Left ventricle myocardium inferior (tissue), 1 donor: Measurements from ENCODE around the gene BCAS1. TPM values are rescaled to one million over a fixed set of nuclear protein-coding genes. Genes with fewer than 3 reads are reported as not detected.
A peak's percentile ranks its signal among the peaks of the same experiment; 100 is the strongest.

ENCODE experiments used
- DNase-seq: peaks from one replicate; pipeline ENCODE4 v3.0.0-alpha.2; 2020
- H3K27ac ChIP-seq: fragments of 200-600 bp; replicated peaks from 2 replicates; pipeline ENCODE4 v1.8.0; 2021
- H3K27me3 ChIP-seq: fragments of 200-600 bp; 2 replicates; pipeline ENCODE4 v1.8.0; 2021; ENCODE audit warnings: low read depth
- H3K36me3 ChIP-seq: fragments of 200-600 bp; 2 replicates; pipeline ENCODE4 v1.8.0; 2021
- H3K4me1 ChIP-seq: fragments of 200-600 bp; 2 replicates; pipeline ENCODE4 v1.8.0; 2021
- H3K4me3 ChIP-seq: fragments of 200-600 bp; 2 replicates; pipeline ENCODE4 v1.8.0; 2021; ENCODE audit warnings: mild to moderate bottlenecking, moderate library complexity
- H3K9me3 ChIP-seq: fragments of 200-600 bp; replicated peaks from 2 replicates; pipeline ENCODE4 v1.8.0; 2021
- intact Hi-C: fragments of 100-400 bp; cut with micrococcal nuclease; formaldehyde crosslinking; loops from one replicate; pipeline ENCODE4 v1.11.0; 2022
- total RNA-seq: library from RNA; stranded (reverse); fragmentation: NEBNext Ultra II Directional; extraction: Animal tissue kit (Norgen Biotek cat#: 25700); gene quantifications from one replicate; pipeline ENCODE4 v1.2.1, GENCODE V29; 2021
- TF ChIP-seq, protein P1 (sequence below): fragments of 200-600 bp; IDR thresholded peaks from 2 replicates; pipeline ENCODE4 v1.8.0; 2021; ENCODE audit warnings: antibody characterized with exemption, mild to moderate bottlenecking, borderline replicate concordance
- donor health status: DM: no; HTN: yes; CAD: no; lungs with severe emphysema.

BCAS1 gene
- total RNA-seq, 1 donor from 2014 or later = not detected

GRCh38 chr20:54068495-54068894, 1.9 kb downstream of the BCAS1 start:
- no peaks in the 10 kb centered on the region for H3K36me3 ChIP-seq
- peaks cover 24% of the 10 kb centered on the region for H3K27me3 ChIP-seq
- H3K27ac ChIP-seq = no peak overlapping the region
- intact Hi-C loops = loop anchor here (10.0 kb wide), 2 partner anchors 124 to 494 kb away; no protein-coding TSS in a partner anchor
- H3K4me1 ChIP-seq = no peaks in the 10 kb centered on the region
- no peak for DNase-seq
- TF ChIP-seq, protein P1, sequence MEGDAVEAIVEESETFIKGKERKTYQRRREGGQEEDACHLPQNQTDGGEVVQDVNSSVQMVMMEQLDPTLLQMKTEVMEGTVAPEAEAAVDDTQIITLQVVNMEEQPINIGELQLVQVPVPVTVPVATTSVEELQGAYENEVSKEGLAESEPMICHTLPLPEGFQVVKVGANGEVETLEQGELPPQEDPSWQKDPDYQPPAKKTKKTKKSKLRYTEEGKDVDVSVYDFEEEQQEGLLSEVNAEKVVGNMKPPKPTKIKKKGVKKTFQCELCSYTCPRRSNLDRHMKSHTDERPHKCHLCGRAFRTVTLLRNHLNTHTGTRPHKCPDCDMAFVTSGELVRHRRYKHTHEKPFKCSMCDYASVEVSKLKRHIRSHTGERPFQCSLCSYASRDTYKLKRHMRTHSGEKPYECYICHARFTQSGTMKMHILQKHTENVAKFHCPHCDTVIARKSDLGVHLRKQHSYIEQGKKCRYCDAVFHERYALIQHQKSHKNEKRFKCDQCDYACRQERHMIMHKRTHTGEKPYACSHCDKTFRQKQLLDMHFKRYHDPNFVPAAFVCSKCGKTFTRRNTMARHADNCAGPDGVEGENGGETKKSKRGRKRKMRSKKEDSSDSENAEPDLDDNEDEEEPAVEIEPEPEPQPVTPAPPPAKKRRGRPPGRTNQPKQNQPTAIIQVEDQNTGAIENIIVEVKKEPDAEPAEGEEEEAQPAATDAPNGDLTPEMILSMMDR = no peak
- H3K4me3 ChIP-seq = no peak overlapping the region
- H3K9me3 ChIP-seq = no peaks in the 10 kb centered on the region

DNA sequence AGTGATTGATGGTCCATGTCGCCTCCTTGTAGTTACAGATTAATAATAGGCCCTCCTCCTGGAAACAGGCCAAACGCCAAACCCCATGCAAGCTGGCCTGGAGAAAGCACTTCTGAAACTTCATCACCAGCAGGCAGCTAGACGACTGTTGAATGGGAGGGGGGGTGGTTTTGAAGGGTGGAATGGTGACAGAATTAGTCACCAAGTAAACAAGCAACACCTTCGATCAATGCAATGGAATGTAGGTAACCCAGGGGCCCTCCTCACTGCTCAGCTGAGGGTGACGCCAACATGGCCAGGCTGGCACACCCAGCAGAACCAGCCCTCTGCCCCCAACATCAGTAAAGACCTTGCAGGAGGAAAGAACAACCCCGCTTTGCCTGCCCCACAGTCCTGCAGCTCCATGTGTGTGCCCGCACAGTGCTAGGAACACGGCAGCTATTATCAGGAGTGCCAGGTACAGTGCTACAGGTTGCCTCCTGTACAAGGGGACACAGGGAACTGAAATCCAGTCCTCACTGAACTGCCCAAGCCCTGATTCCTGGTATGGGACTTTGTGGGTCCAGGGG, 2.7 kb downstream of the BCAS1 start:
- intact Hi-C loops = loop anchor here (10.0 kb wide), 2 partner anchors 123 to 493 kb away; no protein-coding TSS in a partner anchor

DNA sequence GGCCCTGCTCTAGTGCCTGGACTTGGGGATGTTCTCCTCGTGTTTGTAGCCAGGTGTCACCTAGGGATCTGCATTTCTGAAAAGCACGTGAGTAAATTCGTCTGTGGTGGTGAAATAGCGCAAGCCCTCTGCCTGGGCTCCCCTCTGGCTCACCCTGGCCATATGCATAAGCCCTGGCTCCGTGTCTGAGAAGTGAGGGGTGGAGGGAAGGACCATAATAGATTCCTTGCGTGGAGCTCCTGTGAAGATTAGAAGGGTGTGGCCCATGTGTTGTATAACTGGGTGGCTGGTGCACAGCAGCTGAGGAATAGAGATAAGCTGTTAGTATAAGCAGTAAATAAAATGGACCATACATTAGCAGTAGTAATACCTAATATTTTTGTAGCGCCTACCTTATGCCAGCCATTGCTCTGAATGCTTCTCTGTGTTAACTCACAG, 4.8 kb downstream of the BCAS1 start:
- Histone ChIP-seq H3K27ac (no peak overlapping the region), H3K4me1 (peaks cover 3% of the 10 kb centered on the region), H3K27me3 (peaks cover 24% of the 10 kb centered on the region), H3K9me3 (no peaks in the 10 kb centered on the region), H3K4me3 (no peak overlapping the region), H3K36me3 (no peaks in the 10 kb centered on the region)
- no peak for DNase-seq
- TF ChIP-seq, protein P1 = no peak
- intact Hi-C loops = loop anchor here (10.0 kb wide), 2 partner anchors 121 to 491 kb away; no protein-coding TSS in a partner anchor

More for the DNA sequence above, 2.7 kb downstream of the BCAS1 start:
- Histone ChIP-seq H3K4me1 (no peaks in the 10 kb centered on the region), H3K9me3 (no peaks in the 10 kb centered on the region), H3K27me3 (peaks cover 24% of the 10 kb centered on the region), H3K4me3 (no peak overlapping the region), H3K27ac (no peak overlapping the region), H3K36me3 (no peaks in the 10 kb centered on the region)
- peak; percentile 46 for DNase-seq
- TF ChIP-seq, protein P1 = no peak

- Histone ChIP-seq H3K27me3 (peaks cover 24% of the 10 kb centered on the region), H3K36me3 (no peaks in the 10 kb centered on the region), H3K4me1 (peaks cover 3% of the 10 kb centered on the region), H3K27ac (no peak overlapping the region), H3K9me3 (no peaks in the 10 kb centered on the region), H3K4me3 (no peak overlapping the region)
- intact Hi-C loops = loop anchor here (10.0 kb wide), 2 partner anchors 120 to 490 kb away; no protein-coding TSS in a partner anchor
- TF ChIP-seq, protein P1 = no peak
- DNase-seq = no peak
Measured at GRCh38 chr20:54064939-54065338, 5.5 kb downstream of the BCAS1 start.

- Histone ChIP-seq H3K9me3 (no peaks in the 10 kb centered on the region), H3K4me1 (peaks cover 3% of the 10 kb centered on the region), H3K36me3 (no peaks in the 10 kb centered on the region), H3K27ac (no peak overlapping the region), H3K27me3 (peaks cover 24% of the 10 kb centered on the region), H3K4me3 (no peak overlapping the region)
- TF ChIP-seq, protein P1 = no peak
- no peak for DNase-seq
- intact Hi-C loops = loop anchor here (10.0 kb wide), 2 partner anchors 119 to 489 kb away; no protein-coding TSS in a partner anchor
Measured at GRCh38 chr20:54063992-54064676, 6.3 kb downstream of the BCAS1 start.
